ENCODE data around the gene CCDC38.

CCDC38 gene

DNA sequence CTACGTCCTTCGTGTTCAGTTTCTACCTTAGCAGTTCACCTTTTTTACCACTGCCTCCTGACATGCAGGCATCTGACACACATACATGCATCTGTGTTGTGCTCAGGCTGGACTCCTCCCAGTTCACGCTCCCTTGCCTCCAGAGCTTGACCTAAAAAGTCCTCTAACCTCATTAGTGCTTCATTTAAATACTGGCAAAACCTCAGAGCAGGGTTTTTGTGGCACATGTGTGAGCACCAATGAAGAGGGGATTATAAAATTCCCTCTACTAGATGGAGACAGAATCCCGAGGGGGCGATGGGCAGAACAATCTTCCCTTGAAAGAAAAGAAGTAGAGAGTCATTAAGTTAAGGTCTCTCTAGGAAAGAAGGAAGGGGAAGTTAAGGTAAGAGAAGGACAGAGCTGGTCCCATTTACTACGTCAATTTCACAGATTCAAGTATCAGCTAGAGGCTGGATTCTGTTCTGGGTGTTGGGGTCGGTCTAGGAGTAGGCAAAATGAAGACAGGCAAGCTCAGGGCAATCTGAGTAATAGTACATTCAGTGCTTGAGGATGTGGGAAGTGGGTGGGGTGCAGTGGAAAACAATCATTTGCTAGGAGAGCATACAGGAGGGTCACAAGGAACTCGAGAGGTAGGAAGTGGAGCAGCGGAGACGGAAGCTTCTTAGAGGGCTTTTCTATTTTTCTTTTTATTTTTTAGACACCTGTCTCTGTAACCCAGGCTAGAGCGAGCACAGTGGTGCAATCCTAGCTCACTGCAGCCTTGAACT lies 46.3 kb upstream of the CCDC38 start:
- no peaks in the 10 kb centered on the region for H3K79me2 ChIP-seq (ENCODE audit: insufficient read depth, low read length)
- no peak overlapping the region for H3K4me3 ChIP-seq (ENCODE audit: low read depth, low read length, poor library complexity, severe bottlenecking)
- no peaks in the 10 kb centered on the region for H3K4me1 ChIP-seq (ENCODE audit: insufficient read depth, low read length, severe bottlenecking)
- no peaks in the 10 kb centered on the region for H3K9me3 ChIP-seq (ENCODE audit: low read length)
- no peak for TF ChIP-seq EZH2 (IDR thresholded peaks at IDR 0.05; ENCODE audit: borderline replicate concordance, low read length)
- TF ChIP-seq, protein P1, sequence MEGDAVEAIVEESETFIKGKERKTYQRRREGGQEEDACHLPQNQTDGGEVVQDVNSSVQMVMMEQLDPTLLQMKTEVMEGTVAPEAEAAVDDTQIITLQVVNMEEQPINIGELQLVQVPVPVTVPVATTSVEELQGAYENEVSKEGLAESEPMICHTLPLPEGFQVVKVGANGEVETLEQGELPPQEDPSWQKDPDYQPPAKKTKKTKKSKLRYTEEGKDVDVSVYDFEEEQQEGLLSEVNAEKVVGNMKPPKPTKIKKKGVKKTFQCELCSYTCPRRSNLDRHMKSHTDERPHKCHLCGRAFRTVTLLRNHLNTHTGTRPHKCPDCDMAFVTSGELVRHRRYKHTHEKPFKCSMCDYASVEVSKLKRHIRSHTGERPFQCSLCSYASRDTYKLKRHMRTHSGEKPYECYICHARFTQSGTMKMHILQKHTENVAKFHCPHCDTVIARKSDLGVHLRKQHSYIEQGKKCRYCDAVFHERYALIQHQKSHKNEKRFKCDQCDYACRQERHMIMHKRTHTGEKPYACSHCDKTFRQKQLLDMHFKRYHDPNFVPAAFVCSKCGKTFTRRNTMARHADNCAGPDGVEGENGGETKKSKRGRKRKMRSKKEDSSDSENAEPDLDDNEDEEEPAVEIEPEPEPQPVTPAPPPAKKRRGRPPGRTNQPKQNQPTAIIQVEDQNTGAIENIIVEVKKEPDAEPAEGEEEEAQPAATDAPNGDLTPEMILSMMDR (IDR thresholded peaks at IDR 0.05; ENCODE audit: low read length): no peak
- no peaks in the 10 kb centered on the region for H3F3A ChIP-seq (ENCODE audit: insufficient read depth, low read length)
- H3K27ac ChIP-seq (ENCODE audit: low read depth, low read length, poor library complexity, severe bottlenecking): no peak overlapping the region
- H2AFZ ChIP-seq (ENCODE audit: low read length): no peak overlapping the region
- no peaks in the 10 kb centered on the region for H3K9me2 ChIP-seq (ENCODE audit: low read depth, low read length)
- H3K4me2 ChIP-seq (ENCODE audit: low read length): no peak overlapping the region
- no peaks in the 10 kb centered on the region for H3K36me3 ChIP-seq (ENCODE audit: insufficient read depth, low read length)
- H3K9ac ChIP-seq (ENCODE audit: low read length): no peak overlapping the region
- H3K27me3 ChIP-seq (ENCODE audit: insufficient read depth, low read length): no peaks in the 10 kb centered on the region
- H4K20me1 ChIP-seq (ENCODE audit: insufficient read depth, low read length): no peaks in the 10 kb centered on the region

GRCh38 chr12:95986635-95987570 lies 44.5 kb upstream of the CCDC38 start:
- Histone ChIP-seq H3K4me3 (ENCODE audit: low read depth, low read length, poor library complexity, severe bottlenecking) (no peak overlapping the region), H3K9ac (ENCODE audit: low read length) (no peak overlapping the region), H3K9me3 (ENCODE audit: low read length) (no peaks in the 10 kb centered on the region), H3K36me3 (ENCODE audit: insufficient read depth, low read length) (no peaks in the 10 kb centered on the region), H3K4me2 (ENCODE audit: low read length) (no peak overlapping the region), H2AFZ (ENCODE audit: low read length) (no peak overlapping the region), H4K20me1 (ENCODE audit: insufficient read depth, low read length) (no peaks in the 10 kb centered on the region), H3K27ac (ENCODE audit: low read depth, low read length, poor library complexity, severe bottlenecking) (no peak overlapping the region), H3K4me1 (ENCODE audit: insufficient read depth, low read length, severe bottlenecking) (no peaks in the 10 kb centered on the region), H3K9me2 (ENCODE audit: low read depth, low read length) (no peaks in the 10 kb centered on the region), H3K27me3 (ENCODE audit: insufficient read depth, low read length) (no peaks in the 10 kb centered on the region), H3K79me2 (ENCODE audit: insufficient read depth, low read length) (no peaks in the 10 kb centered on the region), H3F3A (ENCODE audit: insufficient read depth, low read length) (no peaks in the 10 kb centered on the region)
- TF ChIP-seq, protein P1 (IDR thresholded peaks at IDR 0.05; ENCODE audit: low read length): no peak
- no peak for TF ChIP-seq EZH2 (IDR thresholded peaks at IDR 0.05; ENCODE audit: borderline replicate concordance, low read length)

DNA sequence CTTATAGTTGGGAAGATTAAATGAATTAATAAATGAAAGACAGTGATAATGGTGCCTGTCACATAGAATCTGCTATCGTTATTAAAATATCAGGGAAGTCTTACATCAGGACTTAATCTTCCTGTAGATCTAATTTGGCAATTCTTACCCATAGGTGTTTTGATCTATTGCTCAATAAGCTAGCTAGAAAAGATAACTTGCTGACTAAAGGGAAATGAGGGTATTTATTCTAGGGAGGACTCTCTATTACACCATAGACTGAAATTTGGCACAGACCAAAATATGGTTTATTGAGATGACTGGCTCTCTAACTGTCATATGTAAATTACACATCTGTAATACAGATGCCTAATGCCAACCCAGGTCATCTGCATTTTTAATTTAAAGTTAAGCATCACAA lies 42.3 kb upstream of the CCDC38 start:
- Histone ChIP-seq H3K9me2 (ENCODE audit: low read depth, low read length) (no peaks in the 10 kb centered on the region), H3K9ac (ENCODE audit: low read length) (no peak overlapping the region), H3F3A (ENCODE audit: insufficient read depth, low read length) (no peaks in the 10 kb centered on the region), H3K4me2 (ENCODE audit: low read length) (no peak overlapping the region), H3K36me3 (ENCODE audit: insufficient read depth, low read length) (no peaks in the 10 kb centered on the region), H2AFZ (ENCODE audit: low read length) (no peak overlapping the region), H3K27ac (ENCODE audit: low read depth, low read length, poor library complexity, severe bottlenecking) (no peak overlapping the region), H4K20me1 (ENCODE audit: insufficient read depth, low read length) (no peaks in the 10 kb centered on the region), H3K4me3 (ENCODE audit: low read depth, low read length, poor library complexity, severe bottlenecking) (no peak overlapping the region), H3K4me1 (ENCODE audit: insufficient read depth, low read length, severe bottlenecking) (no peaks in the 10 kb centered on the region), H3K79me2 (ENCODE audit: insufficient read depth, low read length) (no peaks in the 10 kb centered on the region), H3K27me3 (ENCODE audit: insufficient read depth, low read length) (no peaks in the 10 kb centered on the region), H3K9me3 (ENCODE audit: low read length) (no peaks in the 10 kb centered on the region)
- TF ChIP-seq EZH2 (IDR thresholded peaks at IDR 0.05; ENCODE audit: borderline replicate concordance, low read length): no peak
- TF ChIP-seq, protein P1 (IDR thresholded peaks at IDR 0.05; ENCODE audit: low read length): no peak
